AG09309 (cell line): ENCODE results near the gene IL10.

Experiments
- DNase-seq: peaks from one replicate; pipeline ENCODE4 v3.0.0-alpha.2; 2010; ENCODE audit warnings: low read depth
- H3K4me3 ChIP-seq: 2 replicates; pipeline ENCODE4 v1.5.1; 2011; ENCODE audit warnings: mild to moderate bottlenecking, low read depth, low read length, moderate library complexity; ENCODE audit not compliant: control insufficient read depth
- CTCF ChIP-seq: IDR thresholded peaks from 2 replicates; pipeline ENCODE4 v1.5.1; 2011; ENCODE audit warnings: mild to moderate bottlenecking, low read depth, low read length, inconsistent platforms; ENCODE audit not compliant: insufficient read depth, control insufficient read depth; ENCODE audit errors: missing control alignments

IL10 gene

GRCh38 chr1:206722751-206723461 is 49.4 kb downstream of the IL10 start:
- no peak for DNase-seq
- H3K4me3 ChIP-seq: no peak overlapping the region
- no peak for TF ChIP-seq CTCF

- TF ChIP-seq CTCF: no peak
- H3K4me3 ChIP-seq: no peak overlapping the region
- DNase-seq: no peak
Measured at GRCh38 chr1:206721454-206721853, 50.8 kb downstream of the IL10 start.

GRCh38 chr1:206719169-206719839 is 53.0 kb downstream of the IL10 start:
- no peak for TF ChIP-seq CTCF
- DNase-seq: no peak
- H3K4me3 ChIP-seq: no peak overlapping the region

- DNase-seq: no peak
- no peak overlapping the region for H3K4me3 ChIP-seq
- TF ChIP-seq CTCF: no peak
Measured at GRCh38 chr1:206717674-206717989, 54.7 kb downstream of the IL10 start.
